Trophoblast cell (in vitro differentiated cells and primary cell): ENCODE measurements around the gene CARF. TPM values are rescaled to one million over a fixed set of nuclear protein-coding genes. Genes with fewer than 3 reads are reported as not detected.
A peak's percentile ranks its signal among the peaks of the same experiment; 100 is the strongest.

Experiments used
- DNase-seq, 2 donors: peaks; one replicate each; pipeline ENCODE4 v3.0.0-alpha.2; 2016
- H2AFZ ChIP-seq: 2 replicates; pipeline ENCODE4 v1.6.1; 2013; ENCODE audit warnings: low read length, moderate library complexity, mild to moderate bottlenecking; ENCODE audit not compliant: insufficient read depth, poor library complexity
- H2AK5ac ChIP-seq: 2 replicates; pipeline ENCODE4 v1.6.1; 2013; ENCODE audit warnings: mild to moderate bottlenecking, low read length
- H2BK120ac ChIP-seq: 2 replicates; pipeline ENCODE4 v1.6.1; 2013; ENCODE audit warnings: low read length, mild to moderate bottlenecking, moderate library complexity; ENCODE audit not compliant: insufficient read depth, poor library complexity
- H2BK12ac ChIP-seq: 2 replicates; pipeline ENCODE4 v1.6.1; 2013; ENCODE audit warnings: mild to moderate bottlenecking, low read length, moderate library complexity
- H2BK5ac ChIP-seq: 2 replicates; pipeline ENCODE4 v1.6.1; 2013; ENCODE audit warnings: low read length, low read depth, moderate library complexity, mild to moderate bottlenecking; ENCODE audit not compliant: poor library complexity
- H3K14ac ChIP-seq: 2 replicates; pipeline ENCODE4 v1.6.1; 2013; ENCODE audit warnings: mild to moderate bottlenecking, low read length
- H3K18ac ChIP-seq: 2 replicates; pipeline ENCODE4 v1.6.1; 2013; ENCODE audit warnings: mild to moderate bottlenecking, low read length
- H3K23ac ChIP-seq: 2 replicates; pipeline ENCODE4 v1.6.1; 2013; ENCODE audit warnings: low read length
- H3K27ac ChIP-seq: 2 replicates; pipeline ENCODE4 v1.5.1; 2013; ENCODE audit warnings: low read depth, mild to moderate bottlenecking, inconsistent platforms, low read length, moderate library complexity
- H3K27me3 ChIP-seq: 2 replicates; pipeline ENCODE4 v1.6.1; 2013; ENCODE audit warnings: inconsistent platforms, mild to moderate bottlenecking, low read length, moderate library complexity; ENCODE audit not compliant: insufficient read depth
- H3K36me3 ChIP-seq, 2 experiments: 1 replicate in 1 of 2; 2 replicates in 1 of 2; pipeline ENCODE4 v1.6.1; 2013; ENCODE audit warnings: low read length in 2 of 2, mild to moderate bottlenecking in 2 of 2, moderate library complexity in 1 of 2; ENCODE audit not compliant: insufficient read depth in 2 of 2, control insufficient read depth in 1 of 2
- H3K4ac ChIP-seq: 2 replicates; pipeline ENCODE4 v1.6.1; 2013; ENCODE audit warnings: low read depth, mild to moderate bottlenecking, low read length, moderate library complexity
- H3K4me1 ChIP-seq, 2 experiments: 1 replicate in 1 of 2; 2 replicates in 1 of 2; pipeline ENCODE4 v1.6.1; 2013; ENCODE audit warnings: low read length in 2 of 2, mild to moderate bottlenecking in 2 of 2, moderate library complexity in 1 of 2; ENCODE audit not compliant: insufficient read depth in 2 of 2, control insufficient read depth in 1 of 2
- H3K4me2 ChIP-seq: 2 replicates; pipeline ENCODE4 v1.6.1; 2013; ENCODE audit warnings: inconsistent platforms, mild to moderate bottlenecking, low read length, moderate library complexity
- H3K4me3 ChIP-seq: 2 replicates; pipeline ENCODE4 v1.5.1; 2013; ENCODE audit warnings: mild to moderate bottlenecking, low read depth, low read length, inconsistent platforms
- H3K79me1 ChIP-seq: one replicate; pipeline ENCODE4 v1.6.1; 2013; ENCODE audit warnings: low read length
- H3K79me2 ChIP-seq: 2 replicates; pipeline ENCODE4 v1.6.1; 2013; ENCODE audit warnings: low read length, mild to moderate bottlenecking; ENCODE audit not compliant: control insufficient read depth, insufficient read depth, poor library complexity
- H3K9ac ChIP-seq: 2 replicates; pipeline ENCODE4 v1.6.1; 2013; ENCODE audit warnings: mild to moderate bottlenecking, low read length
- H3K9me3 ChIP-seq: 2 replicates; pipeline ENCODE4 v1.6.1; 2013; ENCODE audit warnings: low read depth, mild to moderate bottlenecking, control low read depth, inconsistent platforms, low read length; ENCODE audit not compliant: insufficient read depth
- H4K12ac ChIP-seq: 2 replicates; pipeline ENCODE4 v1.6.1; 2013; ENCODE audit warnings: low read depth, mild to moderate bottlenecking, low read length, moderate library complexity
- H4K8ac ChIP-seq: 2 replicates; pipeline ENCODE4 v1.6.1; 2013; ENCODE audit warnings: low read depth, mild to moderate bottlenecking, low read length, moderate library complexity
- H4K91ac ChIP-seq: one replicate; pipeline ENCODE4 v1.6.1; 2013; ENCODE audit warnings: low read depth, mild to moderate bottlenecking, low read length, moderate library complexity
- WGBS: extraction: QIAGEN DNeasy Blood & Tissue Kit; methylation state at CpG from one replicate; pipeline ENCODE4 v1.1.7; 2013; ENCODE audit warnings: missing lambda C conversion rate; ENCODE audit not compliant: insufficient read length, insufficient coverage; ENCODE audit errors: extremely low coverage; 5-methylcytosine and 5-hydroxymethylcytosine counted together
- polyA plus RNA-seq: library from polyadenylated mRNA; stranded (reverse); fragments of 200-250 nt; gene quantifications from 2 replicates; pipeline ENCODE4 v1.2.3, GENCODE V29; 2013

Gene CARF, protein sequence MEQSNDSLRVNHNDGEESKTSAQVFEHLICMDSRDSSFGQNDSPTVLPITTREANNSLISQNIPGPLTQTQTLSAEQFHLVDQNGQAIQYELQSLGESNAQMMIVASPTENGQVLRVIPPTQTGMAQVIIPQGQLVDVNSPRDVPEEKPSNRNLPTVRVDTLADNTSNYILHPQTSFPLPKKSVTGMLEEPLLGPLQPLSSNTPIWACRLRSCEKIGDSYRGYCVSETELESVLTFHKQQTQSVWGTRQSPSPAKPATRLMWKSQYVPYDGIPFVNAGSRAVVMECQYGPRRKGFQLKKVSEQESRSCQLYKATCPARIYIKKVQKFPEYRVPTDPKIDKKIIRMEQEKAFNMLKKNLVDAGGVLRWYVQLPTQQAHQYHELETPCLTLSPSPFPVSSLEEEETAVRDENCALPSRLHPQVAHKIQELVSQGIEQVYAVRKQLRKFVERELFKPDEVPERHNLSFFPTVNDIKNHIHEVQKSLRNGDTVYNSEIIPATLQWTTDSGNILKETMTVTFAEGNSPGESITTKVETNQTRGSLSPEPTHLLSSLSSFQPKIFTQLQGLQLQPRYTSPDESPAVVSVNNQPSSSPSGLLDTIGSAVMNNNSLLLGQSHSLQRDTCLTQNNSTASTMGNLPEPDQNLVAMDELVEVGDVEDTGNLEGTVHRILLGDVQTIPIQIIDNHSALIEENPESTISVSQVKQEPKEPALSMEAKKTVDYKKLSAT
- polyA plus RNA-seq, result 2.9 and 3.0 TPM in 2 replicates

DNA sequence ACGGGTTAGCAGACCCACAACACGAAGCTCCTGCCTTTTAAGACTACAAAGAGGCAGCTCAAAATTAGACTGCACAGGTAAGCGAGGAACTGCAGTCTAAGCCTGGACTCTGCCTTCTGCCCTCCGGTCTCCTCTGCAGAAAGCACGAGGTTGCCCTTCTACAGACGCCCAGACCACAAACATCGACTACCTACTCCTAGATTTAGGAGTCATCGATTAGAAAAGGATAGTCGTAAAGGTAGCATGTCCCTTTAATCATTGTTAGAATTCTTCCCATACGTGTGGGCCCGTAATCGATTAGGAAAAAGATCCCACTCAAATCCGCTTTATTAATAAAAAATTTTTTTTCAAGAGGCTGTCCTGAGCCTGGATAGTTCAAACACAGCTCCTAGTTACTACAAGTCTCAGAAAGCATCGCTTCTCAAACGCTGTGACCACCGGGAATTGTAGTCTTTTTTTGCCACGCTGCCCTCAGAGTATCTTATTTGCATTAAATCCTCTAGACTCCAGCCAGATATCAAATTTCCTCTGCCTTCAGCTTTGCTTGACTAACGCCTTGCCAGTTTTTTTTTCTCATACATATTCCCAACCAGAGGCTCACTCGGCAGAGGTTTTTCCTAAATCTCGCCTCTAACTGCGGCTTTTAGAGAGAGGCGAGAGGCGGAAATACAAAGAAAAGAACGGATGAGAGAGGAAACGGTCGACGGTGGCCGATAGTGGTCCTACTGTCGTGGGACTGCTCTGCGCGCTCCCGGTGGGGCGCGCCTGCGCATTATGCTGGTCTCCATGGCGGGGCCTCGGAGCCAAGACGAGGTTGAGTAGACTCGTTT, at the start of gene CARF, which contains the start of gene WDR12:
Gene CARF, plus strand, starts transcription at position 764 of the 830 bp plus-strand sequence. CDS start 29,628 bp downstream, outside the sequence.
Gene WDR12, minus strand, starts transcription at position 162 of the 830 bp plus-strand sequence. CDS start 197 bp downstream, outside the sequence.
- peaks cover 3% of the 10 kb centered on the region for H3K79me1 ChIP-seq
- H2AK5ac ChIP-seq, result no peak within 1 kb of the TSS
- H3K27me3 ChIP-seq, result no peaks in the 10 kb centered on the region
- peak within 1 kb of the TSS; percentile 62 for H4K91ac ChIP-seq
- peak within 1 kb of the TSS; percentile 59 for H3K14ac ChIP-seq
- H4K8ac ChIP-seq, result peak within 1 kb of the TSS; percentile 91
- no peak within 1 kb of the TSS for H3K4ac ChIP-seq
- H2AFZ ChIP-seq, result peak within 1 kb of the TSS; percentile 10
- peaks cover 7% of the 10 kb centered on the region for H3K79me2 ChIP-seq
- H3K9me3 ChIP-seq, result no peaks in the 10 kb centered on the region
- peak within 1 kb of the TSS; percentile 89 for H3K27ac ChIP-seq
- peak within 1 kb of the TSS; percentile 90 for H3K9ac ChIP-seq
- no peaks in the 10 kb centered on the region for H3K4me1 ChIP-seq
- no peak within 1 kb of the TSS for H2BK12ac ChIP-seq
- H4K12ac ChIP-seq, result peak within 1 kb of the TSS; percentile 9
- whole genome bisulfite sequencing, result no CpG with 5 or more reads among the region's 39 CpGs
- no peak within 1 kb of the TSS for H3K18ac ChIP-seq
- H3K4me2 ChIP-seq, result peak within 1 kb of the TSS; percentile 75
- no peak within 1 kb of the TSS for H3K23ac ChIP-seq
- peak within 1 kb of the TSS; percentile 69 for H2BK120ac ChIP-seq
- peak within 1 kb of the TSS; percentile 86 for H3K4me3 ChIP-seq
- H3K36me3 ChIP-seq, result no peaks in the 10 kb centered on the region
- DNase-seq, result peak; percentile 92 to 97
- peak within 1 kb of the TSS; percentile 91 for H2BK5ac ChIP-seq

DNA sequence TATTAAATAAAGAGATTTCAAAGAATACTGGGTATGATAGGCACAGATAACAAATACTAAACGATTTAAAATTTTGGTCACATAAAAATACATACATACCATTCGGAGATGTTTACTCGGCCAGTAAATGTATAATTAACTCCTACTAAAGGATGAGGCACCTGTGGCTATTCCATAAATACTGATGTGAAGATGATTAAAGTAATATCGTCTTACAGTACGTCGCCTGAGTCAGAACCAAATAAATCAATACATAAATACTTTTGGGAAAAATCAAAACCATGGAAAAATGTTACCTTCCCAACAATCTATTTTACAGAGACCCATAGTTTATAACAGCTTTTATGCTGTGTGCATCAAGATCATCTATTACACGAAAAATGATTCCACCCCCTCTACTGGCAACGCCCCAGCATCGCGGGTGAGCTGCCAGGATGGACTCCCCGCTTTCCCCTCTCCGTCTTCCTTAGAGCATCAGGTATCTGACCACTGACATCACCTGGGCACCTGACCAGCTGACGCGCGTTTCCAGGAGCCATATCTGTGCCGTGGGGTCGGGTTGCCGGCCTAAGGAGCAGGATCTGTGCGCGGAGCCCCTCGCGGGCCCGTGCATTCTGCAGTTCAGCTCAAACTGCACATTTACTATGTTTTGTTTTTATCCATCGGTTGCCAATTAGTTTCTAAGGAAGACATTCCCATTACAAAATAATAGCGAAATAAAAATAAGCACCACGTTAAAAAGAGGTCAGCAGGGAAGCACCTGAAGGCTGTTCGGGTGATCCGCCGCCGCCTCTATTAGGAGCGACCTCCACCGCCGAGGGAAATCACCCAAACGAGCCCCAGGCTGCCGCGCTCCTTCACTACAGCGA, 41.4 kb upstream of the CARF start:
- Histone ChIP-seq H3K4me3 (peak overlapping the region; percentile 92), H2BK12ac (no peak overlapping the region), H3K79me2 (no peaks in the 10 kb centered on the region), H3K27ac (no peak overlapping the region), H2AFZ (peak overlapping the region; percentile 81), H4K8ac (peak overlapping the region; percentile 73), H3K9me3 (peaks cover 3% of the 10 kb centered on the region), H3K79me1 (peaks cover 6% of the 10 kb centered on the region), H4K91ac (peak overlapping the region; percentile 36), H3K4me2 (peak overlapping the region; percentile 90), H3K9ac (no peak overlapping the region), H3K14ac (peak overlapping the region; percentile 18), H2BK5ac (no peak overlapping the region), H2AK5ac (no peak overlapping the region), H3K18ac (no peak overlapping the region), H3K4me1 (no peaks in the 10 kb centered on the region), H3K36me3 (no peaks in the 10 kb centered on the region), H4K12ac (peak overlapping the region; percentile 49), H3K27me3 (no peaks in the 10 kb centered on the region), H3K4ac (no peak overlapping the region), H3K23ac (no peak overlapping the region), H2BK120ac (peak overlapping the region; percentile 52)
- WGBS, result no CpG with 5 or more reads among the region's 37 CpGs
- peak; percentile 41 to 69 for DNase-seq

DNA sequence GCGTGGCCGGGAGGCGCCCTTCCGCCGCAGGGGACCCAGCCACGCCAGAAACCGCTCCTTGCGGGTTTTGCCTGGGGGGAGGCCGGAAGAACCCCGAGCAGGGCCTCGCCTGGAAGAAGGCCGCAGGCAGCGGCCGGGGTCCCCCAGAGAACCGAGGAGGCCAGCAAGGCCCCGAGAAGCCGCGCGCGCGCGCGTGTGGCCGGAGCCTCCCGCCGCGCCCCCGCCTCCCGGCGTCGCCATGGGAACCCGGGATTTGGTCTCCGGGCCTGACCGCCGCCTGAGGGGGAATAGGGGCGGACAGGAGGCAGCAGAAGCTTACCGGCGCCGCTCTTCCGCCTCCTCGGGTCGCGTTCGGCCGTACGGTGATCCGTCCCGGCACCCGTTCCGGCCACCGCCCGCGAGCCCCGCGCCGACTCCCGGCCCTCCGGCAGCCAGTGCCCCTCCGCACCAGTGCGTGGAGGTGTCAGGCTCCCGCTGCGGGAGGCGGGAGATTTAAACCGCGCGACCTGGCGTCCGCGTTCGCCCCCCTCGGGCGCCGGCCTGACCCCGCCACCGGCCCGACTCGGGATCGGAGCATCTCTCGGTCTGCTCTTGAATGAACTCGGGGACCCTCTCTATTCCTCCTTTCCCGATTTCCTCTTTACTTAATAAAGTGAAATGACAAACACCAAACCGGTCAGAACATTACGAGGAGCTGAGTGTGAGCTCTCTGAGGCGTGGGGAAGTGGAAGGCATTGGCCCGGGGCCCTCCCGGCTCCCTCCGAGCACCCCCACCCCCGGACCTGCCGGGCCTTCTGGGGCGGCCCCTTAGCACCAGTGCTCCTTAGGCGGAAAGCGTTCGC, 40.6 kb upstream of the CARF start, which contains the start of gene ICA1L:
Gene ICA1L, minus strand, starts transcription at position 467 of the 842 bp plus-strand sequence. CDS start 42,757 bp downstream, outside the sequence.
- Histone ChIP-seq H2BK5ac (no peak within 1 kb of the TSS), H3K18ac (no peak within 1 kb of the TSS), H2AFZ (peak within 1 kb of the TSS; percentile 81), H3K23ac (no peak within 1 kb of the TSS), H4K12ac (peak within 1 kb of the TSS; percentile 49), H2BK120ac (peak within 1 kb of the TSS; percentile 52), H2BK12ac (no peak within 1 kb of the TSS), H4K8ac (peak within 1 kb of the TSS; percentile 73), H3K4me2 (peak within 1 kb of the TSS; percentile 90), H3K9ac (peak within 1 kb of the TSS; percentile 1), H3K79me2 (no peaks in the 10 kb centered on the region), H3K27ac (no peak within 1 kb of the TSS), H3K36me3 (peaks cover 0 to under 1% of the 10 kb centered on the region in 2 experiments), H3K27me3 (no peaks in the 10 kb centered on the region), H3K9me3 (peaks cover 3% of the 10 kb centered on the region), H3K79me1 (peaks cover 6% of the 10 kb centered on the region), H2AK5ac (no peak within 1 kb of the TSS), H3K14ac (peak within 1 kb of the TSS; percentile 18), H3K4me1 (no peaks in the 10 kb centered on the region), H4K91ac (peak within 1 kb of the TSS; percentile 36), H3K4ac (no peak within 1 kb of the TSS), H3K4me3 (peak within 1 kb of the TSS; percentile 92)
- DNase-seq, result peak; percentile 61 to 88
- no CpG with 5 or more reads among the region's 93 CpGs for WGBS
